GM19397 (cell line): ENCODE data around the gene CYTH2.
A peak's percentile ranks its signal among the peaks of the same experiment; 100 is the strongest.
"Not testable (repeated sequence)": the region's sequence is repeated elsewhere in the genome, so short reads cannot be mapped to it uniquely, and the experiment has no call there.

Experiments
- ATAC-seq: cut with Tn5 transposase; IDR thresholded peaks from one replicate; pipeline ENCODE4 v1.9.1; 2021; ENCODE audit warnings: mild to moderate bottlenecking, moderate library complexity; ENCODE audit not compliant: unreplicated experiment

Gene CYTH2

GRCh38 chr19:48510421-48511268 is 41.5 kb downstream of the CYTH2 start:
- no peak for ATAC-seq

DNA sequence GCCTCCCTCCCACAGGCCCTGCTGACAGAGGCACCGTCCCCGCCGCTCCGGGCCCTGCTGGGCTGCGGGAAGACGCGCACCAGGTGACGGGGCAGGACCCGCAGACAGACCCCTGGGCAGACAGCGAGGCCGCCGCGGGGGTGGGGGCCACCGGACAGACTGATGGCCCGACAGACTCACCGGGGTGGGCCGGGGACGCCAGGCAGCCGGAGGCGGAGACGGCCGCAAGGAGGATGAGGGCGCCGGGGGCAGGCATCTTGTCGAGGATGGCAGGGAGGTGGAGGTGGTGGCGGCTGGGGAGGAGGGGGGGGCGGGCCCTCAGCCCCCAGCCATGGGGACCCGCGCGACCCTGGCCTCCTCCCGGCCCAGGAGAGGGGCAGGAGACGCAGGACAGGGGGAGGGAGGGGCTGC is 42.2 kb downstream of the CYTH2 start:
- ATAC-seq = no peak

DNA sequence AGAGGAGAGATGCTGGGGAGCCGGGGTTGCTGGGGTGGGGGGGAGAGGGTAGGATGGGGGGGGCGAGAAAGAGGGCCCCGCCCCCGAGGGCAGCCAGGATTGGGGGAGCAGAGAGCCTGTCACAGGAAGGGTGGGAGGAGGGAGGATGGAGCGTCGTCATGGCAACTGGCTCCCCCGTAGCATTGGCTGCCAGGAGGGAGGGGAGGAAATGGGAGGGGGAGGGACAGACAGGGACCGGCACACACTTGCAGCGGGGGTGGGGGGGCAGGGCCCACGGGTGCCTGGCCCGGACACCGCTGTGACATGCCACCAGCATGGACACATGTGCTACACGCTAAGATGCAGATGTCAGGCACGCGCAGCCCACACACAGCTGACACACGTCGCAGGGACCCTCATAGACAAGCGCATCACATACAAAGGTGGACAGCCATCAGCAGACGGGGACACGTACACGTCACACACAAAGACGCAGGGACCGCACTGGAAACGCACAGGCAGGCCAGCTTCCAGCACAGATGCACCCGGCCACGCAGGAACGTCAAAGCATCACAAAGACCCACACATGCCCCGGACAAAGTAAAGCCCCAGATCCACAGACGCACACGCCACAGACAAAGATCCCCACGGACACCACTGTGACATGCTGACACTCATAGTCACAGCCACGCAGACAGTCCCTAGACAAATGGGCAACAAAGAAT is 42.8 kb downstream of the CYTH2 start, which contains the start of gene LMTK3:
Gene LMTK3, minus strand, starts transcription at position 36 of the 704 bp plus-strand sequence. CDS start 259 bp downstream, outside the sequence.
- no peak for ATAC-seq

DNA sequence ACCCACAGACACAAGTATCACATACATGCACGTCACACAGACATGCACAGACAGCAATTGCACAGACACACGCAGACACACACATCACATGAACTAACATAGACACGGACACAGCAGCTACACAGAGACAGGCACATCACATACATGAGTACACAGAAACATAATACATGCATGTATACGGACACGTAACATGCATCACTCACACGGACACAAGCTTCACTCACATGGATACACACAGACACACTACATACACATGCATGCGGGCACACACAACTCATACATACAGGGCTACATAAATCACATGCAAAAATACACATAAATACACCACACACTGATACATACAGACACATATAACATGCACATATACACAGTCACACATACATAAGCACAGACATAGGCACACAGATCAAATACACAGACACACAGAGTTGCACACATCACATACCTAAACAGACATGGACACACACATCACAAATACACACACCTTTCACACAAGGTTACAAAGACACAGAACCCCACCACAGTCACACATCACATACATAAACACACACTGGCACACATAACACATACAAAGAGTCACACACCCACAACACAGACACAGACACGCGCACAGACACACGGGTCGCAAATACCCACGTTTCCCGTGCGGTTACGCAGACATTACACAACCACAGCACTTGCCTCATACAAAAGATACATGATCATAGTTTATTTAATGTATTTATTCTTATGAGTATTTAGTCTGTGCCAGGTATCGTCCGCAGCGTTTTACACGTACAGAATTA is 43.5 kb downstream of the CYTH2 start:
- no peak for ATAC-seq

DNA sequence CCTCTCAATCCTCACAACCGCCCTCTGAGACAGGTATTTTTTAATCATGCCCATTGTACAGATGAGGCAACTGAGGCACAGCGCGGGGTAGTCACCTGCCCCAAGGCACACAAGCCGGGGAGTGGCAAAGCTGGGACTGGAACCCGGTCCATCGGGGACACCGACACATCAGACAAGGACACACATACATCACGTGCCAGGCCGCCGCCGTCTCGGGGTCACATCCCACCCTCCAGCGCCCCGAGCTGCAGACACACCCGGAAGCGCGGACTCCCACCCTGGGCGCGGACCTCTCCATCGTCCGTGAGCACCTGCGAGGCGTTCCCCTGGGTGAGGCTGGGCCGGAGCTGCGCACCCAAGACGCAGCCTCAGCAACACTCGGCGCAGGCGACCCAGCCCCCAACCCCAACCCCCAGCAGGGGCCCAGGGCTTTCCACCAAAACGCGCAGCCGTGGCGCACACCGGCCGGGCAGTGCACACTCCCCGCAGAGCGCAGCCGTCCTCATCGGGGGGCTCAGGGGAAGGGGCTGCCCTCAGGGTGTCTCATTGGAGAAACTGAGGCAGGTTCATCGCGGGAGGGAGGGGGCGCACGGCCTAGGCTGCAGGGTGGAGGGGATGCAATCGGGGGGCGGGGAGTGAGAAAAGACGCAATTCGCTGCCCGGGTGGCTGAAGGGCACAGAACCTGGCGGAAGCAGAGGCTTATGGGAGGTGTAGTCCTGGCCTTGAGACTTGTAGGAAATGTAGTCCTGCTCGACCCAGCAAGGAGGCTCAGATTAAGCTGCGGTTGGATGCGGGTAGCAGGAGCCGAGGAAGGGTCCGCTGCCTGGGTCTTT is 44.3 kb downstream of the CYTH2 start:
- ATAC-seq = peak; percentile 64

- no peak for ATAC-seq
Measured at GRCh38 chr19:48514123-48514458, 44.9 kb downstream of the CYTH2 start.

- no peak for ATAC-seq
Measured at GRCh38 chr19:48516536-48516935, 47.4 kb downstream of the CYTH2 start.

DNA sequence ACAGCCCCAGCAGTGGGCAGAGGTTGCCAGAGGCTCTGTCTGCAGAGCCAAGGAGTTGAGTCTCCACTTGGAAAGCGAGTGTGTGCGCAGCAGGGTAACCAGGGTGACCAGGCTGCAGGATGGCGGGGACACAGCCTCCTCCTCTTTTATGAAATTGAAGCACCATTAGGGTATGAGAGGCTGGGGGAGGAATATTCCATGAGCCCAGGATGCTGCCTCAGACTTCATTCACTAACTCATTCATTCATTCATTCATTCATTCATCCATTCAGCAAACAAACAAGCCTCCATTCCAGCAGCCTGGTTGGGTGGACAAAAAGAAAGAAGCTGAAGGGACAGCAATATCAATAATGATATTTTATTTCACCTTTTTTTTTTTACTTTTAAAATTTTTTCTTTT is 49.0 kb downstream of the CYTH2 start:
- ATAC-seq = no peak

- not testable (repeated sequence) for ATAC-seq
Measured at GRCh38 chr19:48519426-48519825, 50.3 kb downstream of the CYTH2 start.

DNA sequence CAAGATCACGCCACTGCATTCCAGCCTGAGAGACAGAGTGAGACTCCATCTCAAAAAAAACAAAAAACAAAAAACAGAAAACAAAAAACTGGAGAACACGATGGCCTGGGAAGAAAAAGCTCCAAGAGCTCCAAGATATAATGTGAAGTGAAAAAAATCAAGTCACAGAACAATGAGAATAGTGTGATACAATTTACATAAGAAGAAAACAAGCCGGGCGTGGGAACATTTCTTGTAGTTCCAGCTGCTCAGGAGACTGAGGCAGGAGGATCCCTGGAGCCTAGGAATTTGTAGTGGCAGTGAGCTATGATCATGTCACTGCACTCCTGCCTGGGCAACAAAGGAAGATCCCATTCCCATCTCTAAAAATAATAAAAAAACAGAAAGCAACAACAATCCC is 51.0 kb downstream of the CYTH2 start:
- no peak for ATAC-seq

DNA sequence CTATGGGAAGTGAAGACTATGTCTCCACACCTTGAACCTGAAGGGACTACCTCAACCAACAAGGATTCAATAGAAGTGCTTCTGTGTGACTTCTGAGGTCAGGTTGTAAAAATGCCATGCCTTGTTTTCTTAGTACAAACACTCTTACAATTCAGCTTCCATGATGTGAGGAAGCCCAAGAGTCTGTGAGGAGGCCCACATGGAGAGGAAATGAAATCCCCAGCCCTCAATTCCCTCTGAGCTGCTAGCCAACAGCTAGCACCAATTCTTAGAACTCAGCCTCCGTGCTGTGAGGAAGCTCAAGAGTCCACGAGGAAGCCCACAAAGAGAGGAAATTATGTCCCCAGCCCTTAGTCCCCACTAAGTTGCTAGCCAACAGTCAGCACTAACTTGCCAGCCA is 55.1 kb downstream of the CYTH2 start:
- ATAC-seq = no peak

GRCh38 chr19:48524732-48525131 is 55.6 kb downstream of the CYTH2 start:
- no peak for ATAC-seq

- ATAC-seq = no peak
Measured at GRCh38 chr19:48529156-48529555, 60.0 kb downstream of the CYTH2 start.

GRCh38 chr19:48530066-48530720 is 61.0 kb downstream of the CYTH2 start:
- no peak for ATAC-seq

GRCh38 chr19:48530770-48531169 is 61.6 kb downstream of the CYTH2 start:
- no peak for ATAC-seq
